ENCODE data around the gene TKFC.

Gene TKFC

DNA sequence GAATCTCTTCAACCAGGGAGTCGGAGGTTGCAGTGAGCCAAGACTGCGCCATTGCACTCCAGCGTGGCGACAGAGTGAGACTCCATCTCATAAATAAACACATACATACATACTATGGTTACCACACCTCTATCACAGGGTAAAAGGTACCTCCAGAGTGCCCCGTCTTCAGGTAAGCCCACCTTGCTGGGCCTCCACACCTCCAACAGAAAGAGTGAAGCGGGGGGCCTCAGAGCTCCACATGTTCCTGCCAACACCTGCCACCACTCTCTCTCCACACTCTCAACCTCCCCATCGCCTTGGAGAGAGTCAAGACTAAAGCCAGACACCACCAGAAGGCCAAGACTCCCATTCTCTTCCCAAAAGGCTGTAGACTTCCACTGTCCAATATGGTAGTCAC, 27.6 kb upstream of the TKFC start:
- no peaks in the 10 kb centered on the region for H3K4me1 Mint-ChIP-seq
- no peaks in the 10 kb centered on the region for H3K27me3 Mint-ChIP-seq
- ATAC-seq = no peak
- H3K36me3 Mint-ChIP-seq = peaks cover 32% of the 10 kb centered on the region
- no peak overlapping the region for H3K27ac Mint-ChIP-seq
- no peak overlapping the region for H3K4me3 Mint-ChIP-seq
- H3K9me3 Mint-ChIP-seq = no peaks in the 10 kb centered on the region

DNA sequence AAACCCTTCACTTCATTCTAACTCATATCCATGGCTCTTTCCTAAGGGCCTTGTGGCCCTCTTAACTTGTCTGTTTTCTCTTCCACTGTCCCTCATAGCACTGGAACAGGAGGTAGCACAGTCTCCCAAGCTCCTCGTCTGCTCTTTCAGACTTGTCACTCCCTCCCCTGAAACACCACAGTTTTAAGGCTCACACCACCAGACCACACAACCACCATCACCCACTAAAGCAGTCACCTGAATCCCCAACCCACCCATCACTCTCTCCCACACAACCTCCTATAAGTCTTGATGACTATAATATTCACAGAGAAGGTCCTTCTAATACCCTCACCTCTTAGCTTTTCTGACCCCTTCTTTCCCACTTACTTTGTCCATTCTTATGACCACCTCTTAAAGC, 26.8 kb upstream of the TKFC start:
- Mint-ChIP-seq H3K36me3 (peaks cover 24% of the 10 kb centered on the region), H3K9me3 (no peaks in the 10 kb centered on the region), H3K27me3 (no peaks in the 10 kb centered on the region), H3K4me1 (no peaks in the 10 kb centered on the region), H3K27ac (no peak overlapping the region), H3K4me3 (no peak overlapping the region)
- no peak for ATAC-seq

DNA sequence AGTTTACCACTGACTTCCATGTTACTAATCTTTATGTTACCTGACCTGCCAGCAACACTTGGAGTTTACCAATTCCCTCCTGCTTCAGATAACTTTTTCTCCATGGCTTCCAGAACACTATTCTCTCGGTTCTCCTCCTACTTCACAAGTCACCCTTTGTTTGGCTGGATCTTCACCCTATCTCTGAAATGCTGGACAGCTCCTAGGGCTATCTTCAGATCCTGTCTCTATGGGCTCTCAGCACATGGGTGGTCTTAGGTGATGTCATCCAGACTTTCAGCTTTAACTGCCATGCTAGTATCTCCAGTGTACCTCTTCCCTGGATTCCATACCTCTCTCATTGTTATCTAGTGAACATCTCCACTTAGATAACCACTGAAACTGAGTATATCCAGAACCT, 25.7 kb upstream of the TKFC start:
- no peak overlapping the region for H3K27ac Mint-ChIP-seq
- no peaks in the 10 kb centered on the region for H3K27me3 Mint-ChIP-seq
- ATAC-seq = no peak
- H3K4me3 Mint-ChIP-seq = no peak overlapping the region
- H3K4me1 Mint-ChIP-seq = no peaks in the 10 kb centered on the region
- H3K36me3 Mint-ChIP-seq = peaks cover 12% of the 10 kb centered on the region
- H3K9me3 Mint-ChIP-seq = no peaks in the 10 kb centered on the region

DNA sequence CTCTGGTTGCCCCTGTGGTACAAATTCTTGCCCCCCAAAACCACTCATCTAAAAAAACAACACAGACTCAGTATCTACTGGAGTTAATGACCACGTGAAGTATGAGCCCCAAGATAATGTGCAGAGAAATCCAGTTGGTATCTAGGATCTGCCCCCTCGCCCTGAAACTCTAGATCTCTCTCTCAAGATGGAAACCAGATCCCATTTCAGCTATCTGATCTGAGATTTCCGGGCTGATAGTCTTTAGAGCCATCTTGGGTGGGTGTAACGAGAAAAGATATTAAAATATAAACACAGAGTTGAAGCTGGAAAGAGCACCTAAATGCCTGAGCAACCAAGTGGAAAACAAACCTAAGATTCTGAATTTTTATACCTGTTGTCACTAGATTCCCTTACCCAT, 23.9 kb upstream of the TKFC start:
- H3K4me3 Mint-ChIP-seq = no peak overlapping the region
- no peaks in the 10 kb centered on the region for H3K4me1 Mint-ChIP-seq
- no peaks in the 10 kb centered on the region for H3K27me3 Mint-ChIP-seq
- no peak for ATAC-seq
- H3K36me3 Mint-ChIP-seq = peaks cover 18% of the 10 kb centered on the region
- no peaks in the 10 kb centered on the region for H3K9me3 Mint-ChIP-seq
- no peak overlapping the region for H3K27ac Mint-ChIP-seq

DNA sequence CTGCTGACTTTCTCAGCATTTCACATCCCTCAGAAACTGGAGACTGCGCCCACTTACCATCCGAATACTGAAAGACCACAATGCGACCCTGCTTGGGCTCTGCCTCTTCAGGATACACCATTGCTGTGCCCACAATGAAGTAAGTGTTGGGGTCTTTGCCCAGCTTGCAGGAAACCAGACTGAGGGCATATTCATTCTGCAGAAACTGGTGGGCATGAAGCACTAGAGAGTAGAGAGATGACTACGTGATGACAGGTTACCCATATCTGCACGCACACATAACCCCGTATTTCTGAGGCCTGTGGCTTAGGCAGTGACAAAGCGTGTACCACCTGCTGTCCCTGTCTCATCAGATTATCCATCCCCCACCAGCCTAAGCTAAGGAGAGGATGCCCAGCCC, 23.3 kb upstream of the TKFC start:
- no peak for ATAC-seq
- H3K9me3 Mint-ChIP-seq = no peaks in the 10 kb centered on the region
- no peak overlapping the region for H3K4me3 Mint-ChIP-seq
- H3K27me3 Mint-ChIP-seq = no peaks in the 10 kb centered on the region
- H3K36me3 Mint-ChIP-seq = peaks cover 14% of the 10 kb centered on the region
- H3K4me1 Mint-ChIP-seq = no peaks in the 10 kb centered on the region
- no peak overlapping the region for H3K27ac Mint-ChIP-seq

GRCh38 chr11:61310749-61311148, 22.3 kb upstream of the TKFC start:
- Mint-ChIP-seq H3K36me3 (peaks cover 20% of the 10 kb centered on the region), H3K4me3 (no peak overlapping the region), H3K4me1 (no peaks in the 10 kb centered on the region), H3K27me3 (no peaks in the 10 kb centered on the region), H3K27ac (no peak overlapping the region), H3K9me3 (no peaks in the 10 kb centered on the region)
- ATAC-seq = no peak

- no peak overlapping the region for H3K27ac Mint-ChIP-seq
- no peak overlapping the region for H3K4me3 Mint-ChIP-seq
- no peaks in the 10 kb centered on the region for H3K9me3 Mint-ChIP-seq
- H3K4me1 Mint-ChIP-seq = no peaks in the 10 kb centered on the region
- ATAC-seq = no peak
- no peaks in the 10 kb centered on the region for H3K27me3 Mint-ChIP-seq
- peaks cover 36% of the 10 kb centered on the region for H3K36me3 Mint-ChIP-seq
Measured at GRCh38 chr11:61315260-61315659, 17.8 kb upstream of the TKFC start.

- Mint-ChIP-seq H3K4me3 (no peak overlapping the region), H3K9me3 (no peaks in the 10 kb centered on the region), H3K27ac (no peak overlapping the region), H3K4me1 (peaks cover 26% of the 10 kb centered on the region), H3K27me3 (no peaks in the 10 kb centered on the region), H3K36me3 (peaks cover 66% of the 10 kb centered on the region)
- no peak for ATAC-seq
Measured at GRCh38 chr11:61325649-61326414, 7.2 kb upstream of the TKFC start.

GRCh38 chr11:61327669-61328071, 5.4 kb upstream of the TKFC start:
- Mint-ChIP-seq H3K9me3 (no peaks in the 10 kb centered on the region), H3K4me3 (no peak overlapping the region), H3K4me1 (peaks cover 45% of the 10 kb centered on the region), H3K27ac (no peak overlapping the region), H3K27me3 (no peaks in the 10 kb centered on the region), H3K36me3 (peaks cover 61% of the 10 kb centered on the region)
- no peak for ATAC-seq

DNA sequence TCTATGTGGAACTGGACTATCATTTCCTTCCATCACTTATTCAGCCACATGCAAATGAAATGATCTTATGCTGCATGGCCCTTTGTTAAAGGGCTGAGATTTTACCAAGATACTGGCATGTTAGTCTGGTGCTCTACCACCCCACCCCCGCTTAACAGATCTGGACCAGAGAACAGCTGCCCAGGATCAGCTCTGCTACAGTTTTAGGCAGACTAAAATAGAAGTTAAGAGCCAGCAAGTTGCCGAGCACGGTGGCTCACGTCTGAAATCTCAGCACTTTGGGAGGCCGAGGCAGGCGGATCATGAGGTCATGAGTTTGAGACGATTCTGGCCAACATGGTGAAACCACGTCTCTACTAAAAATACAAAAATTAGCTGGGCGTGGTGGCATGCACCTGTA, 4.7 kb upstream of the TKFC start:
- no peaks in the 10 kb centered on the region for H3K27me3 Mint-ChIP-seq
- no peak for ATAC-seq
- no peaks in the 10 kb centered on the region for H3K9me3 Mint-ChIP-seq
- H3K27ac Mint-ChIP-seq = no peak overlapping the region
- peaks cover 56% of the 10 kb centered on the region for H3K36me3 Mint-ChIP-seq
- no peak overlapping the region for H3K4me3 Mint-ChIP-seq
- H3K4me1 Mint-ChIP-seq = peaks cover 52% of the 10 kb centered on the region

DNA sequence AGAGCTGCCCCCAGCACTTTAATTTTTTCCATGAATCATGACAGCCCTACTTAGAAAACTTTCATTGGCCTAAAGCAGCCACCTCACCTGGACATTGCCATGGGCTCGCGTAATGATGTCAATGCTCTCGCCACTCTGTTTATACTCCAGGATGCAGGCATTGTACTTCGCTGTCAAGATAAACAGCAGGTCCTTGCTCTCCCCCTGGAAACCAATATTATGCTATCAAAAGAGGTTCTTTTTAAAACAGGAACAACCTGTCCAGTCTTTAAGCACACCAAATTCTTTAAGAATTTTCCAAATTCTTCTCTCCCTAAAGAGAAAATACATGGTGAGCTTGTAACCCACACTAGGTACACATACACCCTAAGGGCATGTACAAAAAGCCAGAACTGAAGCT, 3.2 kb upstream of the TKFC start:
- Mint-ChIP-seq H3K27ac (no peak overlapping the region), H3K36me3 (peaks cover 47% of the 10 kb centered on the region), H3K27me3 (no peaks in the 10 kb centered on the region), H3K4me1 (peaks cover 61% of the 10 kb centered on the region), H3K4me3 (no peak overlapping the region), H3K9me3 (no peaks in the 10 kb centered on the region)
- no peak for ATAC-seq

DNA sequence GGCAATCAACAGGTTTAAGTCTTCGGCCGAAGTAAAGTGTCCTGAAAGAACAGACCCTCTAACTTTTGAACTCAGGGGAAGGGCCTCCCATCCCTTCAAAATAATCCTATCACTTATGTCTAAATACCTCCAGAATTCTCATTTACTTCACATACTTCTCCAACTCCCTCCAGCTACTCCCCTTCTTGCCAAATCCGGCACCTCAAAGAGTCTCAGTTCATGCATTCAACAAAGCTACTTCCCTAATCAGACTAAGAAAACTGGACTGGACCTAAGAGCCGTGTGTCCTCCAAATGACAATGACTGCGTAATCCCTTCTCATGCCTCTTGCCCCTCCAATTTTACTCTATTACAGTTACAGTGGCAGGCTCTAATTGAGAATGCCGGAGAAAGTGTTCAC, 1.4 kb upstream of the TKFC start:
- Mint-ChIP-seq H3K36me3 (peaks cover 30% of the 10 kb centered on the region), H3K4me1 (peaks cover 63% of the 10 kb centered on the region), H3K27ac (peak overlapping the region; percentile 95), H3K4me3 (peak overlapping the region; percentile 94), H3K27me3 (no peaks in the 10 kb centered on the region), H3K9me3 (no peaks in the 10 kb centered on the region)
- ATAC-seq = no peak

DNA sequence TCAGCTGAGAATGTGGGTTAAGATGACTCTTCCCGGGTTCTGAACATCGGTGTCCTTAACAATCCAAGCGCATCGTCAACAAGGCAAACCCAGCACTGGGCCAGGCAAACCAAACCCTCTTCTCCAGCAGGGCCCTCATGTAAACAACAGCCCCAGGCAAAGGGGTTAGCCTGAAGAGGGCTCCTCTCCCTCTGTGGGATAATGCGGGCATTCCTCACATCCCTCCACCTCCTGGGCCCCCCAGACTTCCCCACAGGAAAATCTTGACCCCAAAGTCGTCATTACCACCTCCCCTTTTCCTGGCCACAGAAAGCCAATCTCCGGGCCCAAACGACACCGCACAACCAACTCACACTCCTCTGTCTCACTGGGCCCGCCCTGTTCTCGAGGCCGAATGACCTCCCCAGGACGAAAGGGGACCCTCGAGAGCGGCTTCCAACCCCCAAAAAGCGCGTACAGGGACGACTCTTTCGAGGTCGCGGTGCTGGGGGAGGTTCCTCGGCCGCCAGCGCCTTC, 689 bp upstream of the TKFC start:
- Mint-ChIP-seq H3K4me1 (peaks cover 70% of the 10 kb centered on the region), H3K27me3 (no peaks in the 10 kb centered on the region), H3K9me3 (no peaks in the 10 kb centered on the region), H3K36me3 (peaks cover 29% of the 10 kb centered on the region), H3K27ac (peak overlapping the region; percentile 95), H3K4me3 (peak overlapping the region; percentile 94)
- ATAC-seq = no peak

DNA sequence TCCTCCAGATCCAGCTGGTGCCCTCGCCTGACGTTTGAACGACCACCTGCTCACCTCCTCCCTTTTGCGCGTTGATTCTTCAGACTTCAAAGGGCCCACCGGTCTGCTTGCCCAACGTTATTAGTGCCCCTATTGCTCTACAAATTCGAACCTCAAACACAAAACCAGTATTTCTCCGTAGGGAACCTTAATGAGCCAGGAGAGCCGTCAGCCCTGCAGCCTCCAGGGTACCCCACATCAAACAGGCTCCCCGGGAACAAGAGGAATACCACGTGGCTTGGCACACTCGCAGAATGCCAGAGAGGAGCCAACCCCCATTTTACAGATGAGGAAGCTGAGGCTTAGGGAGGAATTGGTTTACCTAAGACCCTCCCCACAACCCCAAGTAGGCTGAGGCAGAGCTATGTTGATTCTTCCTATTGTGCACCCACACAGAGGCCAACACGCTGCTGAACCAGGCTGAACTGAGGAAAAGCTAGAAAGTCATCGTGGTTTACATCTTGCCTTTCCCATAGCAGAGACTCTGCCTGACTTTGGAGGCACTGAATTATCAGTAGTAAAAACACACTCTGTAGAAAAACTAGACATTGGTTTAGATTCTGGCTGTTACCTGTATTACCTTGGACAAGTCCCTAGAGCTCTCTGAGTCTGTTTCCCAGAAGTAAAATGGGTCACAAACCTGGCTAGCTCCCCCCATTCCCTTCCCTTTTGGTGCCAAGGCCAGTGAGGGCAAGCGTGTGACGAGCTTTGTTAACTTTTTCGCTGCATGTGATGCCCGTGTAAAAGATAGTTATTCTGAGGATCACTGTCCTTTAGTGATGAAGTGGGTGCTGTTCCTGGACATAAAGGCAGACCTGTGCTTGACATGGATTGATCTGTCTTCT, 764 bp downstream of the TKFC start:
- H3K9me3 Mint-ChIP-seq = no peaks in the 10 kb centered on the region
- H3K4me3 Mint-ChIP-seq = peak overlapping the region; percentile 94
- no peaks in the 10 kb centered on the region for H3K27me3 Mint-ChIP-seq
- H3K27ac Mint-ChIP-seq = peak overlapping the region; percentile 95
- ATAC-seq = peak; percentile 9
- peaks cover 32% of the 10 kb centered on the region for H3K36me3 Mint-ChIP-seq
- H3K4me1 Mint-ChIP-seq = peaks cover 77% of the 10 kb centered on the region

DNA sequence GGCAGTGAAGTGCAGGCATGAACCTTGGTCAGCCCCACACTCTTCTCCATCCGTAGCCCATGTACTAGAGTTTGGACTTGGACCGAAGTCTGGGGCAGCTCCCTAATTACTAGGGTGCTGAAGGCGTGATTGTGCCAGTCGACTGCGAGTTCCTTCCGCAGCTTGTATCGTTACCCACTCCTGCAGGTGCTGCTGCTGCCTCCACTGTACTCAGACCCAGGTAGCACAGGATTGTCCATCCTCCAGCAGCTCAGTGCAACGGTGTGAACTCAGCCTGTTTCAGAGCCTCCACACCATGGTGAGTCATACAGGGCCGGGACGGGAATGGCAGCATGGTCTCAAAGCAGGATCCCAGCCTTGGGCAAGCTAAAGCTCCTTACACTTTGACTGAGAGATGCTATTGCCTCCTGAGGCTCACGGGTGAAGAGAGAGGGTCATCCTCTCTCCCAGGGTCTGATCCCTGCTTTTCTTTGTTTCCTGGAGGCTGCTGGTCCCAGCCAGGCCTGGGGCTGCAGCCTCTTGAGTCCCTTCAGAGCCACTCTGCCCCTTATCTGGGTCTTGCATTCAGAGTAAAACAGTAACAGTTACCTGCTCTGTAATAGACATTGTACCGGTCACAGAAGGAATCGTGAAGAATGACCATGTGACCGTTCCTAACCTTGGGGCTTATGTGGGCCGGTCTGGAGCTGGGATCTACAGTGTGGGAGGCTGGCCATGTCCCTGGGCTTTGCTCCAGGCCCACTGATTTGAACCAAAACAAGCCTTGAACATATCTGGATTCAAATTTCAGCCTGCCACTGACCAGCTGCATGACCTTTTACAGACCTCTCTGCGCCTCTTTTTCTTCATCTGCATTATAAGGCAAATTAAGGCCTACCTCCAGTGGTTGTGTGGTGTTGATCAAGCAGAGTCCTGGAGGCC, 1.7 kb downstream of the TKFC start:
- H3K4me3 Mint-ChIP-seq = peak overlapping the region; percentile 94
- no peaks in the 10 kb centered on the region for H3K9me3 Mint-ChIP-seq
- H3K36me3 Mint-ChIP-seq = peaks cover 28% of the 10 kb centered on the region
- no peaks in the 10 kb centered on the region for H3K27me3 Mint-ChIP-seq
- peak overlapping the region; percentile 95 for H3K27ac Mint-ChIP-seq
- ATAC-seq = no peak
- H3K4me1 Mint-ChIP-seq = peaks cover 69% of the 10 kb centered on the region

All from stimulated activated memory B cell treated with anti-CD40 and anti-IgM and Interleukin-4, amounts not matched to agents 10 μg/mL and 1 μg/mL and 100 μg/mL, for 72 hours (primary cell).